Upper lobe of left lung (tissue), 6 donors: Measurements from ENCODE around the gene SEMA3E. TPM values are rescaled to one million over a fixed set of nuclear protein-coding genes. Genes with fewer than 3 reads are reported as not detected.

Source experiments
- ATAC-seq, 2 donors: fragments of 200-7000 bp; cut with Tn5 transposase; one replicate each; pipeline ENCODE4 v1.9.1; 2022; ENCODE audit warnings: mild to moderate bottlenecking in 2 of 2, moderate library complexity in 2 of 2; ENCODE audit not compliant: low FRiP score in 2 of 2
- DNase-seq, 2 donors: peaks; one replicate each; pipeline ENCODE4 v3.0.0-alpha.2; 2019 to 2020
- H3K27ac ChIP-seq, 4 donors: fragments of 200-600 bp; sonication (generic); one replicate each; pipeline ENCODE4 v1.5.1; 2016 to 2019
- H3K27me3 ChIP-seq, 4 donors: fragments of 200-600 bp; sonication (generic); one replicate each; pipeline ENCODE4 v1.5.1; 2017 to 2019
- H3K36me3 ChIP-seq, 4 donors: fragments of 200-600 bp; sonication (generic); one replicate each; pipeline ENCODE4 v1.5.1; 2016 to 2019
- H3K4me1 ChIP-seq, 4 donors: fragments of 200-600 bp; sonication (generic); one replicate each; pipeline ENCODE4 v1.5.1; 2018 to 2019
- H3K4me3 ChIP-seq, 4 donors: fragments of 200-600 bp; sonication (generic); one replicate each; pipeline ENCODE4 v1.5.1; 2017 to 2019; ENCODE audit warnings: mild to moderate bottlenecking in 2 of 4, moderate library complexity in 1 of 4
- H3K9me3 ChIP-seq, 4 donors: fragments of 200-600 bp; sonication (generic); one replicate each; pipeline ENCODE4 v1.5.1; 2018 to 2019
- CTCF ChIP-seq, 6 experiments: fragments of 450-650 bp in 4 of 6; fragments of 200-600 bp in 2 of 6; sonication (generic) in 2 of 6; IDR thresholded peaks; one replicate each; pipeline ENCODE4 v1.5.1; 2016 to 2019; ENCODE audit warnings: antibody characterized with exemption in 6 of 6
- EP300 ChIP-seq, 4 donors: sonication (generic); formaldehyde crosslinking; IDR thresholded peaks; one replicate each; pipeline ENCODE4 v1.5.1; 2017; ENCODE audit warnings: antibody characterized with exemption in 4 of 4, control low read depth in 2 of 4
- POLR2A ChIP-seq, 4 donors: fragments of 450-650 bp; IDR thresholded peaks; one replicate each; pipeline ENCODE4 v1.5.1; 2016 to 2017; ENCODE audit warnings: antibody characterized with exemption in 4 of 4, mild to moderate bottlenecking in 2 of 4
- POLR2AphosphoS5 ChIP-seq, 2 donors: sonication (generic); formaldehyde crosslinking; IDR thresholded peaks; one replicate each; pipeline ENCODE4 v1.5.1; 2017; ENCODE audit warnings: antibody characterized with exemption in 2 of 2
- WGBS, 2 donors: methylation state at CpG; one replicate each; pipeline ENCODE4 v1.1.5; 2017 to 2018; 5-methylcytosine and 5-hydroxymethylcytosine counted together
- total RNA-seq, 6 donors: library from RNA; depleted of rRNA in 4 of 6; stranded (reverse); fragments of >200 nt in 4 of 6; gene quantifications; one replicate each; pipeline versions ENCODE4 v1.1.0 to v1.2.1, GENCODE V29; 2016 to 2021
- donor health status: DM: no; HTN: no; CAD: no; lungs with moderate emphysema.
- donor health status: DM: no; HTN: yes; CAD: no; lungs with severe emphysema.

SEMA3E gene
- total RNA-seq, 6 donors from 2014 or later: under 0.01 to 14.2 (median 6.9) TPM

GRCh38 chr7:83520726-83521125 lies 128.2 kb downstream of the SEMA3E start:
- no peak for TF ChIP-seq POLR2AphosphoS5 (IDR thresholded peaks at IDR 0.05)
- TF ChIP-seq CTCF (IDR thresholded peaks at IDR 0.05): no peak
- DNase-seq: no peak
- WGBS, 2 donors: 23% methylated on average over 2 of the region's 2 CpGs

GRCh38 chr7:83519240-83519639 lies 129.7 kb downstream of the SEMA3E start:
- Histone ChIP-seq H3K9me3 (no peaks in the 10 kb centered on the region), H3K4me3 (no peak overlapping the region), H3K27me3 (no peaks in the 10 kb centered on the region), H3K4me1 (no peaks in the 10 kb centered on the region), H3K36me3 (no peaks in the 10 kb centered on the region), H3K27ac (no peak overlapping the region)
- DNase-seq (no peak), ATAC-seq (no peak)
- TF ChIP-seq POLR2AphosphoS5 (IDR thresholded peaks at IDR 0.05) (no peak), CTCF (IDR thresholded peaks at IDR 0.05) (no peak), EP300 (IDR thresholded peaks at IDR 0.05) (no peak), POLR2A (IDR thresholded peaks at IDR 0.05) (no peak)
- WGBS, 2 donors: 90 to 94% methylated on average over 2 of the region's 2 CpGs

More at GRCh38 chr7:83520726-83521125, 128.2 kb downstream of the SEMA3E start:
- Histone ChIP-seq H3K4me3 (no peak overlapping the region), H3K9me3 (no peaks in the 10 kb centered on the region), H3K27me3 (no peaks in the 10 kb centered on the region), H3K27ac (no peak overlapping the region), H3K36me3 (no peaks in the 10 kb centered on the region), H3K4me1 (no peaks in the 10 kb centered on the region)
- no peak for ATAC-seq

DNA sequence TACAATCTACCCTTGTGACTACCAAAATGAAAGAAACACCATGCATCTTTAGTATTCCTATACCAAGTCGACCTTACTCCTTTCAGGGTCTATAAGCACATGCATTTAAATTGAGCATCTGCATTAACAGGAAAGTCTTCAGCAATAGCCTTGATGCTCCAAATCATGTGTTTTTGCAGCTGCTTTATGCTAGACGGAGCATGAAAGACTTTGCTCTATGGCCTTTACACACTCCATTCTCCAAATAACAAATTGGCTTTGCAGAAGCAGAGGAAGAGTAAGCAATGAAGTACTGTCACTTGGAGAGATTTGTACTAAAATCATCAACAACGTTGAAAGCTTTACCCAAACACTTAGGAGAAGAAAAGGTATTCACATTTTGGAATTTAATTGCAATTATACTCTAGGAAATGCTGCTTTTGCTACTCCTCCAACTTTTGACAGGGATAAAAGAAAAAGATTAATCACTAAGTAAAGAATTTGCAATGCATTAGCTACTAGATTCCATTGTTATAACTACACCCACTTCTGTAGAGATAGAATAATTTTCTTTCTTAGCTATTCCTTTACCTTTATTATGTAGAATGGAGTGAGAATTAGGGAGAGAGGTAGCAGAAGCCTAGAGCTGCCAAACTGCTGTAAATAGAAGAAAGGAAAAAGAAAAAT lies 131.8 kb downstream of the SEMA3E start:
- TF ChIP-seq POLR2A (IDR thresholded peaks at IDR 0.05) (no peak), EP300 (IDR thresholded peaks at IDR 0.05) (no peak), POLR2AphosphoS5 (IDR thresholded peaks at IDR 0.05) (no peak), CTCF (IDR thresholded peaks at IDR 0.05) (no peak)
- Histone ChIP-seq H3K27ac (no peak overlapping the region), H3K4me3 (no peak overlapping the region), H3K36me3 (no peaks in the 10 kb centered on the region), H3K9me3 (no peaks in the 10 kb centered on the region), H3K27me3 (no peaks in the 10 kb centered on the region), H3K4me1 (no peaks in the 10 kb centered on the region)
- no peak for ATAC-seq
- WGBS, 2 donors: 51 to 53% methylated on average over 3 of the region's 3 CpGs
- no peak for DNase-seq

- 7 to 17% methylated on average over 3 of the region's 3 CpGs for WGBS, 2 donors
- Histone ChIP-seq H3K4me3 (no peak overlapping the region), H3K27ac (no peak overlapping the region), H3K9me3 (no peaks in the 10 kb centered on the region), H3K36me3 (no peaks in the 10 kb centered on the region), H3K27me3 (no peaks in the 10 kb centered on the region), H3K4me1 (no peaks in the 10 kb centered on the region)
- DNase-seq (no peak), ATAC-seq (no peak)
- TF ChIP-seq POLR2AphosphoS5 (IDR thresholded peaks at IDR 0.05) (no peak), POLR2A (IDR thresholded peaks at IDR 0.05) (no peak), EP300 (IDR thresholded peaks at IDR 0.05) (no peak), CTCF (IDR thresholded peaks at IDR 0.05) (no peak)
Observed at GRCh38 chr7:83514977-83515376, 134.0 kb downstream of the SEMA3E start.
